Measurements from ENCODE around the gene COL4A5. TPM values are rescaled to one million over a fixed set of nuclear protein-coding genes. Genes with fewer than 3 reads are reported as not detected.

COL4A5 gene
- total RNA-seq, 4 donors from 2014 or later: 43.1 to 105 (median 48.4) TPM

- no peak within 1 kb of the TSS for H3K4me3 ChIP-seq (ENCODE audit: low read depth, poor library complexity, severe bottlenecking)
- no peak for DNase-seq (ENCODE audit: low spot score in 2 of 2)
- 2 to 32% methylated on average over 29 to 62 of the region's 62 CpGs for WGBS, 2 donors
- intact Hi-C loops (cut with DNase I; ENCODE audit: low total_unique reads): no loop called here
- no peak for TF ChIP-seq CTCF (IDR thresholded peaks at IDR 0.05)
- no peak for TF ChIP-seq POLR2A (IDR thresholded peaks at IDR 0.05)
These were observed 297.2 kb downstream of the COL4A5 start, which contains the start of gene IRS4 for GRCh38 chrX:108736509-108737479. TSS of gene IRS4 (minus strand) at chrX:108736563.

GRCh38 chrX:108737754-108738153 is 298.1 kb downstream of the COL4A5 start:
- WGBS, 2 donors: 39 to 55% methylated on average over 5 of the region's 5 CpGs
- intact Hi-C loops (cut with DNase I; ENCODE audit: low total_unique reads): no loop called here
- H3K4me3 ChIP-seq (ENCODE audit: low read depth, poor library complexity, severe bottlenecking): no peak overlapping the region
- TF ChIP-seq CTCF (IDR thresholded peaks at IDR 0.05) (no peak), POLR2A (IDR thresholded peaks at IDR 0.05) (no peak)
- DNase-seq (ENCODE audit: low spot score in 2 of 2): no peak

GRCh38 chrX:108740299-108740774 is 300.7 kb downstream of the COL4A5 start:
- TF ChIP-seq CTCF (IDR thresholded peaks at IDR 0.05): no peak
- TF ChIP-seq POLR2A (IDR thresholded peaks at IDR 0.05): no peak
- H3K4me3 ChIP-seq (ENCODE audit: low read depth, poor library complexity, severe bottlenecking): no peak overlapping the region
- intact Hi-C loops (cut with DNase I; ENCODE audit: low total_unique reads): no loop called here
- WGBS, 2 donors: 31 to 73% methylated on average over 1 of the region's 1 CpG
- DNase-seq (ENCODE audit: low spot score in 2 of 2): no peak

Other genes starting within 250 kb of the COL4A5 start
- 10 to 100 TPM in 2 of 4 donors, 1 to 10 TPM in 2; 9.4 to 15.3 (median 11.6) TPM for gene COL4A6, start 1.4 kb upstream of the COL4A5 start, total RNA-seq